Measurements from ENCODE around the gene RTF1.

RTF1 gene

GRCh38 chr15:41490355-41490754 is 73.5 kb downstream of the RTF1 start:
- FAIRE-seq: no peak

GRCh38 chr15:41491889-41492288 is 75.0 kb downstream of the RTF1 start:
- no peak for FAIRE-seq

GRCh38 chr15:41492597-41493204 is 75.8 kb downstream of the RTF1 start:
- no peak for FAIRE-seq

GRCh38 chr15:41493205-41493901 is 76.5 kb downstream of the RTF1 start, which contains the start of gene ITPKA:
Gene ITPKA (plus strand): TSS chr15:41493874. CDS start chr15:41493928, 54 bp downstream.
- FAIRE-seq: no peak

- FAIRE-seq: no peak
Measured at GRCh38 chr15:41493902-41494189, 77.0 kb downstream of the RTF1 start.

- FAIRE-seq: no peak
Measured at GRCh38 chr15:41494190-41494921, 77.5 kb downstream of the RTF1 start.

GRCh38 chr15:41494922-41495735 is 78.2 kb downstream of the RTF1 start:
- FAIRE-seq: no peak

GRCh38 chr15:41495736-41496599 is 79.1 kb downstream of the RTF1 start:
- FAIRE-seq: no peak

GRCh38 chr15:41498657-41499056 is 81.8 kb downstream of the RTF1 start:
- no peak for FAIRE-seq

GRCh38 chr15:41499109-41499851 is 82.4 kb downstream of the RTF1 start:
- no peak for FAIRE-seq

- FAIRE-seq: no peak
Measured at GRCh38 chr15:41501191-41501917, 84.5 kb downstream of the RTF1 start.

- FAIRE-seq: no peak
Measured at GRCh38 chr15:41501931-41502794, 85.3 kb downstream of the RTF1 start.

GRCh38 chr15:41502795-41503668 is 86.1 kb downstream of the RTF1 start:
- no peak for FAIRE-seq

- FAIRE-seq: no peak
Measured at GRCh38 chr15:41503669-41504010, 86.7 kb downstream of the RTF1 start.

GRCh38 chr15:41504751-41505492 is 88.0 kb downstream of the RTF1 start:
- FAIRE-seq: no peak

- no peak for FAIRE-seq
Measured at GRCh38 chr15:41505776-41506175, 88.9 kb downstream of the RTF1 start.

- no peak for FAIRE-seq
Measured at GRCh38 chr15:41506796-41507341, 90.0 kb downstream of the RTF1 start.

GRCh38 chr15:41507820-41508290 is 91.0 kb downstream of the RTF1 start:
- no peak for FAIRE-seq
